HepG2 (cell line): ENCODE measurements around the gene DARS2. TPM values are rescaled to one million over a fixed set of nuclear protein-coding genes. Genes with fewer than 3 reads are reported as not detected.

Experiments
- ATAC-seq: fragments of 200-7000 bp; cut with Tn5 transposase; 3 replicates; pipeline ENCODE4 v1.9.1; 2020; ENCODE audit warnings: mild to moderate bottlenecking, moderate library complexity
- BruUV-seq: library from RNA; stranded (reverse); fragments of 400-500 nt; replicated peaks from 2 replicates; lab custom pipeline; 2021; lab: Mats Ljungman, UMichigan
- CTCF ChIA-PET: fragments of 300-600 bp; formaldehyde crosslinking; extraction: SDS; loops from one replicate; lab custom pipeline; 2021; ENCODE audit warnings: low total read pairs, inconsistent platforms, low intra/inter-chr PET ratio; lab: Yijun Ruan, JAX
- POLR2A ChIA-PET: fragments of 350-600 bp; sonication (Branson Sonifier 250); formaldehyde crosslinking; loops from one replicate; lab custom pipeline; 2020; ENCODE audit warnings: antibody characterized with exemption, inconsistent platforms; lab: Yijun Ruan, JAX
- DNase-seq: peaks from one replicate; pipeline ENCODE4 v3.0.0-alpha.2; 2015; ENCODE audit warnings: low spot score
- FAIRE-seq: peaks from 3 replicates; lab custom pipeline; 2011; peaks lifted over from hg19 to GRCh38; lab: Jason Lieb, UNC
- H2AFZ ChIP-seq: one replicate; pipeline ENCODE4 v1.6.1; 2011; ENCODE audit warnings: low read length, inconsistent platforms
- H3K27ac ChIP-seq: fragments of 300-600 bp; 3 replicates; pipeline ENCODE4 v1.8.0; 2011; ENCODE audit warnings: mixed run types, mild to moderate bottlenecking, mixed read lengths, low read length, inconsistent platforms; ENCODE audit not compliant: insufficient read depth; ENCODE audit errors: extremely low read length
- H3K27me3 ChIP-seq, 2 experiments: fragments of 200-600 bp in 1 of 2; 2 replicates in 1 of 2; 3 replicates in 1 of 2; pipeline versions ENCODE4 v1.6.0 to v1.8.0; 2011; ENCODE audit warnings: low read length in 2 of 2, mild to moderate bottlenecking in 2 of 2, moderate library complexity in 2 of 2, inconsistent platforms in 1 of 2; ENCODE audit not compliant: insufficient read depth in 2 of 2, control insufficient read depth in 1 of 2
- H3K36me3 ChIP-seq, 2 experiments: fragments of 200-600 bp in 1 of 2; replicated peaks in 1 of 2; 2 replicates in 1 of 2; 3 replicates in 1 of 2; pipeline versions ENCODE4 v1.5.1 to v1.8.0; 2011; ENCODE audit warnings: low read length in 2 of 2, inconsistent platforms in 1 of 2; ENCODE audit not compliant: insufficient read depth in 2 of 2, control insufficient read depth in 1 of 2
- H3K4me1 ChIP-seq: 2 replicates; pipeline ENCODE4 v1.5.1; 2012; ENCODE audit warnings: low read length, inconsistent platforms; ENCODE audit not compliant: insufficient read depth
- H3K4me2 ChIP-seq: 2 replicates; pipeline ENCODE4 v1.6.0; 2011; ENCODE audit warnings: low read depth, low read length, inconsistent platforms
- H3K4me3 ChIP-seq, 3 experiments: fragments of 200-600 bp in 1 of 3; sonication (generic), shearing (Covaris generic) in 1 of 3; replicated peaks in 1 of 3; 2 replicates each; pipeline ENCODE4 v1.5.1; 2011 to 2016; ENCODE audit warnings: low read length in 3 of 3, inconsistent platforms in 2 of 3, low read depth in 2 of 3, mild to moderate bottlenecking in 2 of 3, control low read depth in 1 of 3, mixed read lengths in 1 of 3; ENCODE audit not compliant: insufficient read depth in 1 of 3
- H3K79me2 ChIP-seq: one replicate; pipeline ENCODE4 v1.6.1; 2011; ENCODE audit warnings: low read length, inconsistent platforms; ENCODE audit not compliant: insufficient read depth
- H3K9ac ChIP-seq: 2 replicates; pipeline ENCODE4 v1.6.0; 2011; ENCODE audit warnings: mild to moderate bottlenecking, low read depth, low read length, inconsistent platforms; ENCODE audit not compliant: insufficient read depth
- H3K9me3 ChIP-seq: 2 replicates; pipeline ENCODE4 v1.5.1; 2012; ENCODE audit warnings: mild to moderate bottlenecking, low read length
- H4K20me1 ChIP-seq: 2 replicates; pipeline ENCODE4 v1.6.0; 2011; ENCODE audit warnings: inconsistent platforms, mild to moderate bottlenecking, low read length, moderate library complexity; ENCODE audit not compliant: insufficient read depth
- ARNT2 ChIP-seq: sonication (generic); formaldehyde crosslinking; IDR thresholded peaks from 2 replicates; pipeline ENCODE4 v1.8.0; 2022; ENCODE audit warnings: mild to moderate bottlenecking, low read depth, missing genetic modification reagents, moderate library complexity
- CEBPB ChIP-seq: IDR thresholded peaks from 2 replicates; pipeline ENCODE4 v1.6.1; 2011; ENCODE audit warnings: low read depth, low read length, improper control_type of control experiment, borderline replicate concordance
- DMAP1 ChIP-seq: IDR thresholded peaks from 2 replicates; pipeline ENCODE4 v1.6.1; 2016
- DNMT3B ChIP-seq: conservative IDR thresholded peaks from 2 replicates; pipeline ENCODE4 v1.6.1; 2016; ENCODE audit warnings: missing biosample characterization, control low read depth
- NCOR1 ChIP-seq: fragments of 200-600 bp; sonication (generic); IDR thresholded peaks from 2 replicates; pipeline ENCODE4 v1.7.0; 2017; ENCODE audit warnings: antibody characterized with exemption, low read length, borderline replicate concordance
- NFATC3 ChIP-seq: sonication (generic); formaldehyde crosslinking; IDR thresholded peaks from 2 replicates; pipeline ENCODE4 v1.5.1; 2020; ENCODE audit warnings: mild to moderate bottlenecking, missing genetic modification reagents
- PAF1 ChIP-seq: IDR thresholded peaks from 2 replicates; pipeline ENCODE4 v1.6.1; 2016; ENCODE audit warnings: missing genetic modification reagents, missing compliant biosample characterization
- PHF20 ChIP-seq: sonication (generic); formaldehyde crosslinking; IDR thresholded peaks from 2 replicates; pipeline ENCODE4 v1.5.0; 2020; ENCODE audit warnings: mild to moderate bottlenecking, missing genetic modification reagents
- SMC3 ChIP-seq: IDR thresholded peaks from 2 replicates; pipeline ENCODE4 v1.6.1; 2011; ENCODE audit warnings: low read length, improper control_type of control experiment
- SP5 ChIP-seq: IDR thresholded peaks from 2 replicates; pipeline ENCODE4 v1.6.1; 2016; ENCODE audit warnings: low read depth, borderline replicate concordance
- TOPORS ChIP-seq: sonication (generic); formaldehyde crosslinking; IDR thresholded peaks from 2 replicates; pipeline ENCODE4 v1.8.0; 2023; ENCODE audit warnings: mild to moderate bottlenecking, missing genetic modification reagents
- ZNF570 ChIP-seq: sonication (generic); formaldehyde crosslinking; IDR thresholded peaks from 2 replicates; pipeline ENCODE4 v1.4.0; 2020; ENCODE audit warnings: mild to moderate bottlenecking, missing genetic modification reagents, borderline replicate concordance
- ZNF746 ChIP-seq: sonication (generic); formaldehyde crosslinking; IDR thresholded peaks from 2 replicates; pipeline ENCODE4 v1.8.0; 2022; ENCODE audit warnings: mild to moderate bottlenecking, missing genetic modification reagents
- ZNF816 ChIP-seq: sonication (generic); formaldehyde crosslinking; IDR thresholded peaks from 2 replicates; pipeline ENCODE4 v1.8.0; 2022; ENCODE audit warnings: missing genetic modification reagents, mild to moderate bottlenecking, borderline replicate concordance
- ZNF883 ChIP-seq: sonication (generic); formaldehyde crosslinking; IDR thresholded peaks from 2 replicates; pipeline ENCODE4 v1.5.1; 2020; ENCODE audit warnings: mild to moderate bottlenecking, missing genetic modification reagents; ENCODE audit errors: not compliant biosample characterization
- ZNF891 ChIP-seq: sonication (generic); formaldehyde crosslinking; IDR thresholded peaks from 2 replicates; pipeline ENCODE4 v1.5.0; 2020; ENCODE audit warnings: mild to moderate bottlenecking, missing genetic modification reagents
- ZSCAN29 ChIP-seq: sonication (generic); formaldehyde crosslinking; conservative IDR thresholded peaks from 2 replicates; pipeline ENCODE4 v1.4.0; 2020; ENCODE audit warnings: mild to moderate bottlenecking, missing genetic modification reagents
- WGBS: methylation state at CpG from one replicate; pipeline ENCODE4 v1.1.6; 2017; ENCODE audit warnings: low lambda C conversion rate; 5-methylcytosine and 5-hydroxymethylcytosine counted together
- in situ Hi-C: cut with HindIII; loops from 2 replicates; pipeline ENCODE4 v1.10.0; 2017; ENCODE audit warnings: low pct_unique_long_range_greater_than_20kb; ENCODE audit not compliant: extremely low pct_ligation_motif_present
- intact Hi-C: fragments of 100-400 bp; cut with micrococcal nuclease; formaldehyde crosslinking; loops from one replicate; pipeline ENCODE4 v1.10.0; 2022; ENCODE audit not compliant: unreplicated experiment
- polyA plus RNA-seq, 8 experiments: library from polyadenylated mRNA; depleted of rRNA in 3 of 8; stranded (reverse) in 7 of 8; unstranded in 1 of 8; fragments of >200 nt; fragmentation: Illumina TruSeq in 4 of 8; extraction: Trizol in 4 of 8; gene quantifications; 2 replicates each; pipeline versions ENCODE4 v1.2.1 to v1.2.3, GENCODE V29; 2011 to 2016; ENCODE audit warnings: low read depth in 4 of 8, missing spikeins in 1 of 8, mixed read lengths in 1 of 8; ENCODE audit not compliant: insufficient read depth in 1 of 8
- total RNA-seq, 5 experiments: library from RNA; depleted of rRNA; stranded (reverse); fragments of >200 nt; fragmentation: Illumina TruSeq; extraction: Trizol; gene quantifications; 2 replicates each; pipeline ENCODE4 v1.2.3, GENCODE V29; 2016; ENCODE audit warnings: low read depth in 1 of 5
- TF ChIP-seq, protein P1 (sequence below): sonication (generic); formaldehyde crosslinking; IDR thresholded peaks from 2 replicates; pipeline ENCODE4 v1.4.0; 2020; ENCODE audit warnings: missing genetic modification reagents
- TF ChIP-seq, protein P2 (sequence below): sonication (generic); formaldehyde crosslinking; conservative IDR thresholded peaks from 2 replicates; pipeline ENCODE4 v1.8.0; 2022; ENCODE audit warnings: mild to moderate bottlenecking, moderate library complexity, missing genetic modification reagents
- TF ChIP-seq, protein P3 (sequence below): sonication (generic); formaldehyde crosslinking; IDR thresholded peaks from 2 replicates; pipeline ENCODE4 v1.4.0; 2020; ENCODE audit warnings: missing genetic modification reagents
- TF ChIP-seq, protein P4 (sequence below): sonication (generic); formaldehyde crosslinking; IDR thresholded peaks from 2 replicates; pipeline ENCODE4 v1.8.0; 2022; ENCODE audit warnings: missing genetic modification reagents, low read depth, mild to moderate bottlenecking, borderline replicate concordance

DARS2 gene
- total and polyA plus RNA-seq, 2 of the 13 experiments (the other 11 are each of a cell fraction or from before 2014, with no cell fraction given), result 17.6 to 27.7 TPM

DNA sequence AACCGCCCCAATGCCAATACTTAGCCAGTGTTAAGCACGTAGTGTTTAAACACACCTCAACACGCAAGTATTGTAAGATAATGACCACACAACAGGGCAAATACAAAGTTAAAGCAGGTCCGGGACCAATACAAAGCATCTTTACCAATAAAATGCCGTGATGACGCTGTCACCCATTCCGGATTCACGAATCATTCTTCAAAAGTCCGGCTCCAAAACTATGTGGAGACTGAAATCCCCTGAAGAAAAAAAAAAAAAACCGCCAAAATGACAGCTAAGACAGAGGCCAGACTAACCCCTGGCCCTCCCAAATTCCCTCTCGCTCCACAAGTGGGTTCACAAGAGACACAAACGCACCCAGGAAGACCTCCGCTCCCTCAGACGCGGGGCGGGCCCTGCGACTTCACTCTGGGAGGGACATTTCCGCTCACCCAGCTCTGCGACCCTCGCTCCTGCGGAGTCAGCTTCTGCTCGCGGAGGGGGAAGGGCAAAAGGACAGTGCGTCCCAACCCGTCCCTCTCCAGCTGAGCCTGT is 625 bp upstream of the DARS2 start:
- FAIRE-seq, result no peak
- POLR2A ChIA-PET, result interaction anchor here (0.8 to 3.2 kb wide), 4 partner anchors 30 to 347 kb away, joined by 3 to 20 read pairs (median 6); partner anchors contain the start of genes GAS5, KLHL20, PRDX6 and ZBTB37
- CTCF ChIA-PET, result interaction anchor here (1.0 kb wide), 1 partner anchor 133 kb away, joined by 3 read pairs; no protein-coding TSS in a partner anchor
- DNase-seq, result peak; percentile 2
- Histone ChIP-seq H3K4me1 (peaks cover 45% of the 10 kb centered on the region), H3K27ac (peak overlapping the region; percentile 89), H3K4me3 (peak overlapping the region; percentile 69 to 99 (median 80)), H3K36me3 (no peaks in the 10 kb centered on the region), H3K79me2 (peaks cover 40% of the 10 kb centered on the region), H3K4me2 (peak overlapping the region; percentile 79), H3K9ac (peak overlapping the region; percentile 87), H3K9me3 (no peaks in the 10 kb centered on the region), H2AFZ (peak overlapping the region; percentile 93), H4K20me1 (no peaks in the 10 kb centered on the region), H3K27me3 (no peaks in the 10 kb centered on the region; a peak in 1 of 5 replicates)
- 1% methylated on average over 12 of the region's 25 CpGs for WGBS
- in situ Hi-C loops (loop anchor here (5.0 to 10.0 kb wide), 2 partner anchors 109 to 402 kb away; partner anchors contain the start of gene KLHL20), intact Hi-C loops (loop anchor here (1.0 to 10.0 kb wide), 5 partner anchors 109 to 1079 kb away; no protein-coding TSS in a partner anchor)
- TSS peak; percentile 65 for BruUV-seq
- peak; percentile 81 for ATAC-seq
- TF ChIP-seq DNMT3B (CRISPR knock-in tag) (no peak), PHF20 (no peak), NFATC3 (no peak), SMC3 (no peak), ZNF891 (CRISPR knock-in tag) (0 out of 2 replicates have a peak, but pooled peaks have one; percentile 7), ZNF883 (no peak), CEBPB (no peak), ARNT2 (CRISPR knock-in tag) (no peak), NCOR1 (no peak), ZSCAN29 (CRISPR knock-in tag) (0 out of 2 replicates have a peak, but pooled peaks have one; percentile 33), SP5 (peak; percentile 23; the same call in 1 of the 2 replicates), TOPORS (CRISPR knock-in tag) (no peak), DMAP1 (no peak), ZNF570 (no peak), ZNF816 (0 out of 2 replicates have a peak, but pooled peaks have one; percentile 21), ZNF746 (CRISPR knock-in tag) (no peak), PAF1 (CRISPR knock-in tag) (no peak)
- TF ChIP-seq, protein P1, sequence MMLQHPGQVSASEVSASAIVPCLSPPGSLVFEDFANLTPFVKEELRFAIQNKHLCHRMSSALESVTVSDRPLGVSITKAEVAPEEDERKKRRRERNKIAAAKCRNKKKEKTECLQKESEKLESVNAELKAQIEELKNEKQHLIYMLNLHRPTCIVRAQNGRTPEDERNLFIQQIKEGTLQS (CRISPR knock-in tag), result peak; percentile 54; the same call in 1 of the 2 replicates
- TF ChIP-seq, protein P2, sequence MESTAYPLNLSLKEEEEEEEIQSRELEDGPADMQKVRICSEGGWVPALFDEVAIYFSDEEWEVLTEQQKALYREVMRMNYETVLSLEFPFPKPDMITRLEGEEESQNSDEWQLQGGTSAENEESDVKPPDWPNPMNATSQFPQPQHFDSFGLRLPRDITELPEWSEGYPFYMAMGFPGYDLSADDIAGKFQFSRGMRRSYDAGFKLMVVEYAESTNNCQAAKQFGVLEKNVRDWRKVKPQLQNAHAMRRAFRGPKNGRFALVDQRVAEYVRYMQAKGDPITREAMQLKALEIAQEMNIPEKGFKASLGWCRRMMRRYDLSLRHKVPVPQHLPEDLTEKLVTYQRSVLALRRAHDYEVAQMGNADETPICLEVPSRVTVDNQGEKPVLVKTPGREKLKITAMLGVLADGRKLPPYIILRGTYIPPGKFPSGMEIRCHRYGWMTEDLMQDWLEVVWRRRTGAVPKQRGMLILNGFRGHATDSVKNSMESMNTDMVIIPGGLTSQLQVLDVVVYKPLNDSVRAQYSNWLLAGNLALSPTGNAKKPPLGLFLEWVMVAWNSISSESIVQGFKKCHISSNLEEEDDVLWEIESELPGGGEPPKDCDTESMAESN (CRISPR knock-in tag), result no peak
- TF ChIP-seq, protein P3, sequence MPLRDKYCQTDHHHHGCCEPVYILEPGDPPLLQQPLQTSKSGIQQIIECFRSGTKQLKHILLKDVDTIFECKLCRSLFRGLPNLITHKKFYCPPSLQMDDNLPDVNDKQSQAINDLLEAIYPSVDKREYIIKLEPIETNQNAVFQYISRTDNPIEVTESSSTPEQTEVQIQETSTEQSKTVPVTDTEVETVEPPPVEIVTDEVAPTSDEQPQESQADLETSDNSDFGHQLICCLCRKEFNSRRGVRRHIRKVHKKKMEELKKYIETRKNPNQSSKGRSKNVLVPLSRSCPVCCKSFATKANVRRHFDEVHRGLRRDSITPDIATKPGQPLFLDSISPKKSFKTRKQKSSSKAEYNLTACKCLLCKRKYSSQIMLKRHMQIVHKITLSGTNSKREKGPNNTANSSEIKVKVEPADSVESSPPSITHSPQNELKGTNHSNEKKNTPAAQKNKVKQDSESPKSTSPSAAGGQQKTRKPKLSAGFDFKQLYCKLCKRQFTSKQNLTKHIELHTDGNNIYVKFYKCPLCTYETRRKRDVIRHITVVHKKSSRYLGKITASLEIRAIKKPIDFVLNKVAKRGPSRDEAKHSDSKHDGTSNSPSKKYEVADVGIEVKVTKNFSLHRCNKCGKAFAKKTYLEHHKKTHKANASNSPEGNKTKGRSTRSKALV, result no peak
- TF ChIP-seq, protein P4, sequence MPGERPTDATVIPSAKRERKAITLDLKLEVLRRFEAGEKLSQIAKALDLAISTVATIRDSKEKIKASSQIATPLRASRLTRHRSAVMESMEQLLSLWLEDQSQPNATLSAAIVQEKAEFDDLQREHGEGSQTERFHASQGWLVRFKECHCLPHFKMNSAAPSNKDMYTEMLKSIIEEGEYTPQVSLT (CRISPR knock-in tag), result 0 out of 2 replicates have a peak, but pooled peaks have one; percentile 24
